ENCODE results near the gene ZFR. TPM values are rescaled to one million over a fixed set of nuclear protein-coding genes. Genes with fewer than 3 reads are reported as not detected.

The ZFR gene
- total and polyA plus RNA-seq, 4 donors: 17.5 to 44.5 (median 30.8) TPM

- H3K9me3 ChIP-seq (ENCODE audit: control insufficient read depth in 4 of 4, low read length in 3 of 4): peaks cover 0 to 9% (median 2%) of the 10 kb centered on the region in 4 donors
- H3K27ac ChIP-seq (ENCODE audit: low read depth in 1 of 2, low read length in 2 of 2): no peak overlapping the region
- no peak overlapping the region for H3K9ac ChIP-seq (ENCODE audit: low read depth in 1 of 2, low read length in 2 of 2)
- 86% methylated on average over 4 of the region's 4 CpGs for WGBS
- H3K27me3 ChIP-seq (ENCODE audit: control insufficient read depth in 4 of 4, insufficient read depth in 4 of 4, low read length in 3 of 4): no peaks in the 10 kb centered on the region
- no peak for DNase-seq (ENCODE audit: low spot score)
- no peak overlapping the region for H3K4me3 ChIP-seq (ENCODE audit: low read depth in 1 of 3, low read length in 3 of 3)
- peaks cover 0 to 5% (median under 1%) of the 10 kb centered on the region in 4 donors for H3K4me1 ChIP-seq (ENCODE audit: control insufficient read depth in 4 of 4, insufficient read depth in 4 of 4, low read length in 3 of 4)
- peaks cover 5 to 13% (median 9%) of the 10 kb centered on the region in 4 donors for H3K36me3 ChIP-seq (ENCODE audit: control insufficient read depth in 4 of 4, insufficient read depth in 3 of 4, low read depth in 1 of 4, low read length in 3 of 4)
- TF ChIP-seq HNF4A (conservative IDR thresholded peaks at IDR 0.05) (no peak), SP1 (IDR thresholded peaks at IDR 0.05) (no peak), RAD21 (IDR thresholded peaks at IDR 0.05) (no peak), FOXA2 (IDR thresholded peaks at IDR 0.05) (no peak), ZBTB33 (IDR thresholded peaks at IDR 0.05) (no peak), EGR1 (IDR thresholded peaks at IDR 0.05; ENCODE audit: low read depth in 2 of 2) (no peak), HNF4G (IDR thresholded peaks at IDR 0.05) (no peak)
Observed at GRCh38 chr5:32428426-32428825, 16.1 kb downstream of the ZFR start.

- Histone ChIP-seq H3K4me1 (ENCODE audit: control insufficient read depth in 4 of 4, insufficient read depth in 4 of 4, low read length in 3 of 4) (peaks cover 0 to 7% (median under 1%) of the 10 kb centered on the region in 4 donors), H3K4me3 (ENCODE audit: low read depth in 1 of 3, low read length in 3 of 3) (no peak overlapping the region), H3K9ac (ENCODE audit: low read depth in 1 of 2, low read length in 2 of 2) (no peak overlapping the region), H3K27ac (ENCODE audit: low read depth in 1 of 2, low read length in 2 of 2) (no peak overlapping the region), H3K36me3 (ENCODE audit: control insufficient read depth in 4 of 4, insufficient read depth in 3 of 4, low read depth in 1 of 4, low read length in 3 of 4) (peaks cover 5 to 13% (median 9%) of the 10 kb centered on the region in 4 donors), H3K27me3 (ENCODE audit: control insufficient read depth in 4 of 4, insufficient read depth in 4 of 4, low read length in 3 of 4) (no peaks in the 10 kb centered on the region), H3K9me3 (ENCODE audit: control insufficient read depth in 4 of 4, low read length in 3 of 4) (peaks cover 0 to 9% (median 2%) of the 10 kb centered on the region in 4 donors)
- no peak for DNase-seq (ENCODE audit: low spot score)
- 98% methylated on average over 7 of the region's 7 CpGs for WGBS
- TF ChIP-seq JUND (IDR thresholded peaks at IDR 0.05) (no peak), NR2F2 (IDR thresholded peaks at IDR 0.05) (no peak), GABPA (IDR thresholded peaks at IDR 0.05 in 1 of 2, conservative IDR thresholded peaks at IDR 0.05 in 1 of 2) (no peak), EGR1 (IDR thresholded peaks at IDR 0.05; ENCODE audit: low read depth in 2 of 2) (no peak), REST (IDR thresholded peaks at IDR 0.05) (no peak)
Observed at GRCh38 chr5:32426440-32427151, 17.9 kb downstream of the ZFR start.

GRCh38 chr5:32422697-32423096 lies 21.8 kb downstream of the ZFR start:
- Histone ChIP-seq H3K27me3 (ENCODE audit: control insufficient read depth in 4 of 4, insufficient read depth in 4 of 4, low read length in 3 of 4) (no peaks in the 10 kb centered on the region), H3K4me1 (ENCODE audit: control insufficient read depth in 4 of 4, insufficient read depth in 4 of 4, low read length in 3 of 4) (peaks cover 0 to 4% (median 1%) of the 10 kb centered on the region in 4 donors), H3K4me3 (ENCODE audit: low read depth in 1 of 3, low read length in 3 of 3) (no peak overlapping the region), H3K9ac (ENCODE audit: low read depth in 1 of 2, low read length in 2 of 2) (no peak overlapping the region), H3K36me3 (ENCODE audit: control insufficient read depth in 4 of 4, insufficient read depth in 3 of 4, low read depth in 1 of 4, low read length in 3 of 4) (peaks cover 3 to 9% (median 7%) of the 10 kb centered on the region in 4 donors), H3K27ac (ENCODE audit: low read depth in 1 of 2, low read length in 2 of 2) (no peak overlapping the region), H3K9me3 (ENCODE audit: control insufficient read depth in 4 of 4, low read length in 3 of 4) (peaks cover 0 to 9% (median 2%) of the 10 kb centered on the region in 4 donors)
- DNase-seq (ENCODE audit: low spot score): no peak
- WGBS: 94% methylated on average over 4 of the region's 4 CpGs
- no peak for TF ChIP-seq ATF3 (IDR thresholded peaks at IDR 0.05)
- no peak for TF ChIP-seq GABPA (IDR thresholded peaks at IDR 0.05 in 1 of 2, conservative IDR thresholded peaks at IDR 0.05 in 1 of 2)
- no peak for TF ChIP-seq CTCF (IDR thresholded peaks at IDR 0.05; ENCODE audit: low read depth, low read length, missing input control)
- no peak for TF ChIP-seq ZBTB33 (IDR thresholded peaks at IDR 0.05)
- no peak for TF ChIP-seq TAF1 (conservative IDR thresholded peaks at IDR 0.05)
- no peak for TF ChIP-seq FOXA2 (IDR thresholded peaks at IDR 0.05)
- TF ChIP-seq HNF4A (conservative IDR thresholded peaks at IDR 0.05): no peak
- no peak for TF ChIP-seq NR2F2 (IDR thresholded peaks at IDR 0.05)
- TF ChIP-seq YY1 (IDR thresholded peaks at IDR 0.05): no peak
- no peak for TF ChIP-seq EGR1 (IDR thresholded peaks at IDR 0.05; ENCODE audit: low read depth in 2 of 2)
- no peak for TF ChIP-seq MAX (IDR thresholded peaks at IDR 0.05)
- no peak for TF ChIP-seq JUND (IDR thresholded peaks at IDR 0.05)
